ENCODE data around the gene CCDC102A.

The CCDC102A gene

DNA sequence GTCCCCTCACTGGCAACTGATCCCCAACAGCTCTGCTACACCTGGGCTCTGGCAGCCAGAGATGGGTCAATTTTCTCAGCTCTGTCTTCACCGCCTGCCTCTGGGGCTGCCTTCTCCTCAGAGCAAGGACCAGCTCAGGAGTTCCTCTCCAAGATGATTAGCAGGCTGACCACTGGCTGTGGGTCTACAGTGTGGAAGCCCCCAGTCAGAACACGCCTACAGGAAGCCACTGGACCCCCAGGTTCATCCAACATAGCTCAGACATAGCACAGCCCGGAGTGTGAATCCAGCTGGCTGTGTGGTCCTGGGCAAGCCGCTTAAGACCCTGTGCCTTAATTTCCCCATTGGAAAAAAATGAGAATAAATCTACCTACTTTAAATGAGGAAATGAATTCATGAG lies 55.0 kb downstream of the CCDC102A start:
- no peak overlapping the region for H3K9ac ChIP-seq
- H3K4me2 ChIP-seq, result no peak overlapping the region
- H4K20me1 ChIP-seq, result peaks cover 22% of the 10 kb centered on the region
- no peak overlapping the region for H3K4me3 ChIP-seq
- no peaks in the 10 kb centered on the region for H3K9me3 ChIP-seq
- H3K36me3 ChIP-seq, result no peaks in the 10 kb centered on the region
- TF ChIP-seq Cebpa-rat (IDR thresholded peaks at IDR 0.05), result no peak
- H3K4me1 ChIP-seq, result peaks cover 66% of the 10 kb centered on the region
- no peaks in the 10 kb centered on the region for H3K27me3 ChIP-seq
- H3K27ac ChIP-seq, result no peak overlapping the region

DNA sequence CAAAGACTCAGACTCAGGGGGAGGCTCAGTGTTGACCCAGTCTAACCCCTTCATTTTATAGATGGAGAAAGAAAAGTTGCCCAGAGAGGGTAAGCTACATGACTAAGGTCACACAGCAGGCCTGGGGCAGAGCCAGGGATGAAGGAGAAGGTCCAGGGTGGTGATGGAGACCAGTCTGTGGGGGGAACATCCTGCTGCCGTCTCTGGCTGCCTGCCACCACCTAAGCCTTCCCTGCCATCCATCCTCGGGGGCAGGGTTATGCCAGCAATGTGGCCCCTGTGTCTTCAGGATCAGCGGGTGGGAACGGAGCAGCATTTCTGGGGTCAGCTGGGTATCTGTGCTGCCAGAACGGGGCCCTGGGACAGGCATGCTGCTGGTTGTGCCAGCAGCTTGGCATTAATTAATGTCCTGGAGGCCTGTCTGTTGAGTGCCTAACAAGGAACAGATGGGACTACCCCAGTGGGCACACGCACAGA lies 55.6 kb downstream of the CCDC102A start:
- peak overlapping the region; percentile 98 for H3K4me2 ChIP-seq
- H3K27me3 ChIP-seq, result no peaks in the 10 kb centered on the region
- no peak overlapping the region for H3K27ac ChIP-seq
- peaks cover 28% of the 10 kb centered on the region for H4K20me1 ChIP-seq
- TF ChIP-seq Cebpa-rat (IDR thresholded peaks at IDR 0.05), result no peak
- no peak overlapping the region for H3K4me3 ChIP-seq
- H3K36me3 ChIP-seq, result no peaks in the 10 kb centered on the region
- peaks cover 70% of the 10 kb centered on the region for H3K4me1 ChIP-seq
- no peak overlapping the region for H3K9ac ChIP-seq
- no peaks in the 10 kb centered on the region for H3K9me3 ChIP-seq

DNA sequence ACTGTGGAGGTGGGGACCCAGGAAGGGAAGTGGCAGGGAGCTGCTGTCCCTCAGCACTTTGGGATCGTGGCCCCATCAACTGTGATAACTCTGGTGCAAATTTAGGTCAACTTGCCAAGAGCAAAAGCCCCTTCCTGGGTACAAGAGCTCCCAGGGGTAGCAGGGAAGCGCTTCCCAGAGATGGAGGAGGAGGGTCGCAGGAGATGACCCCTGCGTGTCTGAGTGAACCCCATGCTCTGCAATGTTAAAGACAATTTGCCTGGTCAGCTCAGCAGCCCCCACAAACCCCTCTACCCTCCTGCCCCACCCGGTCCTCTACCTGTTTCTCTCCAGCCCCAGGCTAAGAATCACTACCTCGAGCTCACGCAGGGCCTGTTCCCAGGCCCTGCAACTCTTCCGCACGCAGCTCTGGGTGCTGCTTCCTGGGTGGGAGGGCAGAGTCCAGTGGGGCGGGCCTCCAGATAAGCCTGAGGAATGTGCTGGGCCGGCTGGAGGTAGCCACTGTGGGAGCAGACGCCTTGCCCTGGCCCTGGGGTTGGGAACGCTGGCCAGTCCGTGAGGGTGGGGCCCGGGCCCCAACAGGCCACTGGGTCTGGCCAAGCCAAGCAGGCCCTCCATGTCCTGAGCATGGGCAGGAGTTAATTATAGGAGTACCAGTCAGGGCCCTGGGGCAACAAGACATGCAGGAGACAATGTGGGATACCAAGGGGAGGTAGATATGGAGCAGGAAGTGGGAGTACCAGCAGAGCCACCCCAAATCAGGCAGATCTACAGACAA lies 56.2 kb downstream of the CCDC102A start:
- TF ChIP-seq Cebpa-rat (IDR thresholded peaks at IDR 0.05), result no peak
- Histone ChIP-seq H3K27ac (0 out of 2 replicates have a peak overlapping the region, but pooled peaks have one; percentile 18), H3K27me3 (no peaks in the 10 kb centered on the region), H3K4me3 (peak overlapping the region; percentile 61), H3K9ac (peak overlapping the region; percentile 58; the same call in 1 of the 2 replicates), H3K4me2 (peak overlapping the region; percentile 98), H4K20me1 (peaks cover 30% of the 10 kb centered on the region), H3K36me3 (no peaks in the 10 kb centered on the region), H3K9me3 (no peaks in the 10 kb centered on the region), H3K4me1 (peaks cover 70% of the 10 kb centered on the region)

DNA sequence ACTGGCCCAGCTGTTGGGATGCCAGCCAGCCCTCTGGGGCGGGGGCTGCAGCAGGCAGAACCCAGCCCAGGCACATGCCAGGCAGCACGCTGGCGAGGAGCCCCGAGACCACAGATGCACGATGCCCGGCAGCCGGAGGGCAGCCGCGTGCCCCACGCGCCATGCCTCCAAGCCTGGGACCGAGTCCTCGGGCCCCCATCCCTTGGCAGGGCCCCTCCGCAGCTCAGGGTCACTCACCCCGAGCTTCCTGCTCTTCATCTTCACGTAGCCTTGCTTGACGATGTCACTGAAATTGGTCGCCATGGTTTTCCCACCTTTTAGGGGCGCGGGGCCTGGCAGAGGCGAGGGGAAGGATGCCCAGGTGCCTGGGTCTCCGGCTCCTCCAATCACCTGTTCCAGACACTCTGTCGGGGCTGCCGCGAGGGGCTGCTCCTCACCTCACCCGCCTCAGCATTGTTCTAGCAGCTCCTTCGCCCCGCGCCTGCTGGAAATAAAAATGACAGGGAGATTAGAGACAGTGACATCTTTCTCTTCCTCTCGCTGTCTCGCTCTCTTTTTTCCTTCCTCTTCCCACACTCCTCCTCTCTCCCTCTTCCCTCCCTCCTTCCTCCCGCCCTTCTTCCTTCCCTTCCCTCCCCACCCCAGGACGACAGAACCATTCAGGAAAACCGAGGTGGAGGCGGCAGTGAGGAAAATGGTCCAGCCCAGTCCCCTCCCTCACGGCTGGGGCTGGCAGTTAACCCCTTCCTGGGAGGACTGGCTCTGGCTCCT lies 57.0 kb downstream of the CCDC102A start:
- Histone ChIP-seq H4K20me1 (peaks cover 34% of the 10 kb centered on the region), H3K4me2 (peak overlapping the region; percentile 98), H3K9me3 (no peaks in the 10 kb centered on the region), H3K36me3 (peaks cover 4% of the 10 kb centered on the region; the same call in 1 of the 2 replicates), H3K9ac (peak overlapping the region; percentile 58), H3K4me1 (peaks cover 72% of the 10 kb centered on the region), H3K27me3 (no peaks in the 10 kb centered on the region), H3K4me3 (peak overlapping the region; percentile 61), H3K27ac (peak overlapping the region; percentile 49)
- no peak for TF ChIP-seq Cebpa-rat (IDR thresholded peaks at IDR 0.05)

DNA sequence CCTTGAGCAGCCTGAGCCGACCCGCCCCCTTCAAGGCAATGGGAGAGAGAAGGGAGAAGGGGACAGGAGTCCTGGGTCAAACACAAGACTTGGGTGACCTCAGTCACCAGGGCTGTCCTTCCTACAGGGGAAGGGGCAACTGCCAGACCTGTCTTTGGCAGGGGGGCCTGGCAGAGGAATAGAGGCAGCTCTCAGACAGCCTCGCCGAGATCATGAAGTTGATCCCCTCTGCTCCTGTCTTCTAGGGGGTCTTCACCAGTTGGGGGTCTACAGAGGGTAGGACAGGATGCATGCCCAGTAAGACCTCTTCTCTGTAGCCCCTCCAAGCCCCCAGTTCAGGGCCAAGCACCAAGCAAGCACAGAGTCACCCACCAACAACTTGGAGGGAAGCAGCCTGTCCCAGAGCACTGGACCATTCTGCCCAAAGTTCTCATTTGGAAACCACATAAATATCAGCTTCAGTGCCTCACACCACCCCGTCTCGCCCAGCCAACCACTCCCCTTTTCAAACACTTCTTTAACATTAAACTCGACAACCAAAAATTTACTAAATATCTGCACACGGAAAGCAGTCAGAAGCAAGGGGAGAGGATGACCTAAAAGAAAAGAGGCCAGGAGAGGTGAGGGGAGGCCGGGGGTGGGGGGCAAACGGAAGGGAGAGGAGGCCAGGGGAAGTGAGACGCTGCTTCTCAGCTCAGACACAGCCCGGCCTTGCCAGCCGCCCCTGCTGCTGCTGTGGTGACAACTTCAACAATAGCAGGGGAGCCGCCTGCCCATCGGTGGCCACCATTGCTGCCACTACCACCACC lies 57.8 kb downstream of the CCDC102A start:
- Histone ChIP-seq H3K27me3 (no peaks in the 10 kb centered on the region), H4K20me1 (peaks cover 34% of the 10 kb centered on the region), H3K4me1 (peaks cover 73% of the 10 kb centered on the region), H3K9me3 (no peaks in the 10 kb centered on the region), H3K27ac (peak overlapping the region; percentile 49), H3K36me3 (peaks cover 12% of the 10 kb centered on the region), H3K4me3 (peak overlapping the region; percentile 61), H3K4me2 (peak overlapping the region; percentile 98), H3K9ac (peak overlapping the region; percentile 58)
- no peak for TF ChIP-seq Cebpa-rat (IDR thresholded peaks at IDR 0.05)

DNA sequence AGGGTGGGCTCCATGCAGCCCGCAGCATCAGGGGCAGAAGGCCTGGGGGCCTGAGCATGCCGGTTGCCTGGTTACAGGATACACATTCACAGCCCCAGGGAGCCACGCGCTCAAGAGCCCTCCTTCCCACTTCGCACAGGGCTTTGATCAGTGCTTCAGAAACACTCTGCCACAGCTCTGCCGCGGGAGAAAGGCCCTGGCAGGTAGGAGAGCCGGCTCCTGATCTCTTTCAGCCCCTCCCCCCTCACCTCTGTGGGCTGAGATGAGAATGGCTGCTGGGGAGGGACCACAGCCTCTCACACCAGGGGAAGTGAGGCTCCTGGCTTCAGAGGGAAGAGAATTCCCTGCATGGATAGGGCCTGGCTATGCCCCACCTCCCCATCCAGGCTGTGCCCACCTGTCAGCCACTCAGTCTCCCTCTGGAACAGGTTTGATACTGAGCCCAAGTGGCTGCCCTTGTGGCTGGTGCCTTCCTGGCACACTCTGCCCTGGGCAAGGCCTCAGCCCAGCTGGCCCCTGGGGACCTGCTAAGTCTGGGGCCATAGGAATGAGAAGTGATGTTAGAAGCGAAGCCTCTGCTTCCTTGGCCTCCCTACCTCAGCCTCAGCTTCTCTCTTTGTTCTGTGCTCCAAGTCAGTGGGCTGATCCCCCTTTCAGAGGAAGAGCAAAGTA lies 58.7 kb downstream of the CCDC102A start:
- Histone ChIP-seq H3K4me1 (peaks cover 82% of the 10 kb centered on the region), H4K20me1 (peaks cover 42% of the 10 kb centered on the region), H3K36me3 (peaks cover 21% of the 10 kb centered on the region), H3K4me2 (peak overlapping the region; percentile 98), H3K27me3 (no peaks in the 10 kb centered on the region), H3K9ac (peak overlapping the region; percentile 8; the same call in 1 of the 2 replicates), H3K9me3 (no peaks in the 10 kb centered on the region), H3K27ac (peak overlapping the region; percentile 10), H3K4me3 (peak overlapping the region; percentile 61)
- TF ChIP-seq Cebpa-rat (IDR thresholded peaks at IDR 0.05), result no peak

DNA sequence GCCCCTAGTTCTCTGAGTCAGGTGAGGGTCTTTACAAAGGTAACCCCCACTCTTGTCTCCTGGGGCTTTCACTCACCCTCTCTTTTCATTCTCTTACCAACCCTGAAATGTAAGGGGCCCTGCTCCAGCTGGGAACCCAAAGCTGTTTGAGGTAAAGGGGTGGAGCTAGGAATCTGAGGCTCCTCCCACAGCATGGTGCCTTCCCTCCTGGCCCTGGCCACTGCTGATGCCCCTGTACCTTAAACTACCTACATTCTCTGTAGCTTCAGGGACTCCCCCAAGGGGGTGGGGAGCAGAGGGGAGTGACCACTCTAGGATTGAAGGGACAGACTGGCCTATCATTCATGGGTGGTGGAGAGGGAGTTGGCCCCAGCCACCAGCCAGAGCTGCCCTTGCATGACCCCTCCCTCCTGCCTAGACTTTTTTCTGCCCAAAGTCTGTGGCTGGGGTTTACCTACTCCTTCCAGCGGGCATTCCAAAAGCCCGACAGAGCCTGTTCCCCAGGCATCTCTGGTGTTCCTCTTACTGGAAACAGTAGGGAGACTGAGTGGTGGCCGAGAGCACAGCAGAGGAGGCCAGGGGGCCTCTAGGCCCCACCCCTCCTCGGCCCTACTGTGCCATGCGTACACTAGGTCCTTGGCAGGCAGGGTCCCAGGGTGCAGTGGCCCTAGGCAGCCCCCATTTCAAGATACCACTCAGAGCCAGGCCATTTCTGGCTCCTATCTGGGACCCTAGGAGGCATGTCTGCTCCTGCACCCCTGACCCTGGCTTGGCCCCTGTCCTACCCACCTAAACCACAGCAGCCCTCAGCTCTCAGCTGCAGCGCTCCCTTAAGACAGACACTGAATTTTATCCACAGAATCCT lies 59.6 kb downstream of the CCDC102A start:
- peaks cover 30% of the 10 kb centered on the region for H3K36me3 ChIP-seq
- peak overlapping the region; percentile 98 for H3K4me2 ChIP-seq
- no peak overlapping the region; the same call in 1 of the 2 replicates for H3K9ac ChIP-seq
- H4K20me1 ChIP-seq, result peaks cover 47% of the 10 kb centered on the region
- H3K4me3 ChIP-seq, result no peak overlapping the region
- TF ChIP-seq Cebpa-rat (IDR thresholded peaks at IDR 0.05), result no peak
- H3K9me3 ChIP-seq, result no peaks in the 10 kb centered on the region
- peak overlapping the region; percentile 29; the same call in 1 of the 2 replicates for H3K27ac ChIP-seq
- H3K27me3 ChIP-seq, result no peaks in the 10 kb centered on the region
- peaks cover 90% of the 10 kb centered on the region for H3K4me1 ChIP-seq

DNA sequence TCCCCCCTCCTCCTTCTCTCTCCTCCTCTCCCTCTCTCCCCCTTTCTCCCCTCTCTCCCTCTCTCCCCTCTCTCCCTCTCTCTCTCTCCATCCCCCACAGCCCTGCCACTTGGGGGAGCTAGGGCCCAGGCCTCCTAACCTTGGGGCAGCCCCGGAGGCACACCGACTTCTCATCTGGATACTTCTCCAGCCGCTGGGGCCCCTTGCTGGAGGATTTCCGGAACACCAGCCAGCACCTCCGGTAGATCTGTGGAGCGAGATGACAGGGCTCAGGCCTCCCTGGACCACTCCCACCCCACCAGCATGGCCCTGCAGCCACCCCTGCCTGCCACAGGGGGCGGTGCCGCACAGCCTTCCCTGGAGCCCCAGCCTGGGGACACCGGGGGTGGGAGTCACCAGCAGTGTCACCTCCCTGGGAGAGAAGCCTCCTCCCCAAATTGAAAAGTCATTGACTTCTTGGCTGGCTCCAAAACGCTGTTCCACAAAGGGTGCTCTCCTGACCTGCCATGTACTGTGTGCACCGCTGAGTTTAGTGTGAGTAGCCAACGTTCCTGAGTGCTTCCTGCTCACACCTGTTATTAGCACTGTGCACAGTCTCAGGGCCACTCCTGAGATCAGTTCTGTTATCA lies 60.5 kb downstream of the CCDC102A start:
- Histone ChIP-seq H3K9me3 (no peaks in the 10 kb centered on the region), H3K36me3 (peaks cover 38% of the 10 kb centered on the region), H3K4me1 (peaks cover 83% of the 10 kb centered on the region), H3K4me2 (peak overlapping the region; percentile 98), H3K9ac (no peak overlapping the region), H4K20me1 (peaks cover 47% of the 10 kb centered on the region), H3K27ac (no peak overlapping the region; the same call in 1 of the 2 replicates), H3K4me3 (no peak overlapping the region), H3K27me3 (no peaks in the 10 kb centered on the region)
- no peak for TF ChIP-seq Cebpa-rat (IDR thresholded peaks at IDR 0.05)

Data from BLaER1 (cell line).